Ovary (tissue), 3 donors: ENCODE results near the gene RNPEP.

Experiments used
- CTCF ChIP-seq, 3 donors: fragments of 450-650 bp in 2 of 3; fragments of 200-600 bp in 1 of 3; IDR thresholded peaks; one replicate each; pipeline versions ENCODE4 v1.5.1 to v1.8.0; 2016 to 2022; ENCODE audit warnings: antibody characterized with exemption in 3 of 3, mild to moderate bottlenecking in 1 of 3
- POLR2A ChIP-seq: fragments of 450-650 bp; IDR thresholded peaks from one replicate; pipeline ENCODE4 v1.6.1; 2017; ENCODE audit warnings: antibody characterized with exemption, mild to moderate bottlenecking, moderate library complexity
- donor health status: DM: no; HTN: no; CAD: no.

DNA sequence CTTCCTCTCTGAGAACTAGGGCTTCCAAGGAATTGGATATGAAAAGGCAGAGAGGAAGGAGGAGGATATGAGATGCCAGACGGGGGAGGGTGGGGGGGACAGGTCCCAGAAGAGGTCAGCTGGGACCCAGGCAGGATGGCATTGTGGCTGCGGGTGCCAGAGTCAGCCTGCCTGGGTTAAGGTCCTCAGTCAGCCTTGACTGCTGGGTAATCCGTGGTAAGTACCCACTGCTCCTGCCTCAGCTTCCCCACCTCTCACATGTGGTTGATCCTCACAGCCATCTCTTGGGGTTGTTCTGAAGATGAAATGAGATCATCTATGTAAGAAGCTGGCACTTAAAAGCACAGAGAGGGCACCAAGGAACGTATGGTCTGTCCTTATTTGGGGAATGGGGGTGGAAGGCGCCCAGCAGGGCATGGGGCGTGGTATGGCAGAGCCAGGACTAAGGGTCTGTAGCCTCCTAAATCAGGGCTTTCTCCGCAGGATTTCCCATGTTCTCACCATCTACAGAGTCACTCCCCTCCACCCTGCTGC is 51.8 kb downstream of the RNPEP start:
- TF ChIP-seq POLR2A (no peak), CTCF (IDR thresholded peaks at IDR 0.05) (no peak)
